Measurements from ENCODE around the gene PIAS1.
"Not testable (repeated sequence)": the region's sequence is repeated elsewhere in the genome, so short reads cannot be mapped to it uniquely, and the experiment has no call there.

Gene PIAS1

GRCh38 chr15:68034719-68035293 is 19.3 kb upstream of the PIAS1 start:
- no peak for DNase-seq

GRCh38 chr15:68038246-68038645 is 15.9 kb upstream of the PIAS1 start:
- DNase-seq, result no peak

GRCh38 chr15:68040144-68040543 is 14.0 kb upstream of the PIAS1 start:
- DNase-seq, result no peak

- no peak for DNase-seq
These were observed 11.8 kb upstream of the PIAS1 start for GRCh38 chr15:68042156-68042854.

- no peak for DNase-seq
These were observed 11.3 kb upstream of the PIAS1 start for GRCh38 chr15:68042855-68043222.

GRCh38 chr15:68045289-68046265 is 8.5 kb upstream of the PIAS1 start:
- DNase-seq, result no peak

GRCh38 chr15:68047826-68048225 is 6.3 kb upstream of the PIAS1 start:
- DNase-seq, result no peak

GRCh38 chr15:68051109-68051508 is 3.0 kb upstream of the PIAS1 start:
- DNase-seq, result no peak

GRCh38 chr15:68051907-68052306 is 2.2 kb upstream of the PIAS1 start:
- no peak for DNase-seq

- no peak for DNase-seq
These were observed 1.7 kb upstream of the PIAS1 start for GRCh38 chr15:68052431-68052830.

GRCh38 chr15:68053001-68053400 is 1.1 kb upstream of the PIAS1 start:
- no peak for DNase-seq

- DNase-seq, result peak; percentile 26
These were observed 611 bp downstream of the PIAS1 start for GRCh38 chr15:68054628-68055223.

GRCh38 chr15:68055224-68055705 is 1.1 kb downstream of the PIAS1 start:
- DNase-seq, result peak; percentile 3

GRCh38 chr15:68056097-68056865 is 2.2 kb downstream of the PIAS1 start:
- no peak for DNase-seq

- DNase-seq, result no peak
These were observed 2.9 kb downstream of the PIAS1 start for GRCh38 chr15:68057034-68057433.

GRCh38 chr15:68057758-68058157 is 3.6 kb downstream of the PIAS1 start:
- no peak for DNase-seq

GRCh38 chr15:68058970-68059369 is 4.9 kb downstream of the PIAS1 start:
- DNase-seq, result not testable (repeated sequence)

- no peak for DNase-seq
These were observed 5.5 kb downstream of the PIAS1 start for GRCh38 chr15:68059630-68060029.

GRCh38 chr15:68061171-68061570 is 7.1 kb downstream of the PIAS1 start:
- DNase-seq, result no peak

GRCh38 chr15:68061602-68062001 is 7.5 kb downstream of the PIAS1 start:
- no peak for DNase-seq

- DNase-seq, result no peak
These were observed 8.1 kb downstream of the PIAS1 start for GRCh38 chr15:68062214-68062613.

- no peak for DNase-seq
These were observed 8.9 kb downstream of the PIAS1 start for GRCh38 chr15:68062946-68063465.
